Kidney epithelial cell (primary cell): ENCODE measurements around the gene ABHD14A. TPM values are rescaled to one million over a fixed set of nuclear protein-coding genes. Genes with fewer than 3 reads are reported as not detected.

Experiments
- DNase-seq: peaks from one replicate; pipeline ENCODE4 v3.0.0-alpha.2; 2010; ENCODE audit warnings: low read depth
- H3K27me3 ChIP-seq: 2 replicates; pipeline ENCODE4 v1.6.0; 2011; ENCODE audit warnings: low read length; ENCODE audit not compliant: control insufficient read depth, insufficient read depth
- H3K36me3 ChIP-seq: 2 replicates; pipeline ENCODE4 v1.5.1; 2011; ENCODE audit warnings: low read length; ENCODE audit not compliant: control insufficient read depth, insufficient read depth
- H3K4me3 ChIP-seq: 2 replicates; pipeline ENCODE4 v1.5.1; 2011; ENCODE audit warnings: low read depth, mild to moderate bottlenecking, control low read depth, low read length
- total RNA-seq: library from RNA; depleted of rRNA; stranded (reverse); fragments of >200 nt; gene quantifications from 2 replicates; pipeline ENCODE4 v1.2.3, GENCODE V29; 2015
- TF ChIP-seq, protein P1 (sequence below): IDR thresholded peaks from 2 replicates; pipeline ENCODE4 v1.5.1; 2011; ENCODE audit warnings: mild to moderate bottlenecking, moderate library complexity, low read length, control low read depth, inconsistent platforms; ENCODE audit not compliant: insufficient read depth, poor library complexity, severe bottlenecking

ABHD14A gene
- total RNA-seq, 1 donor from 2014 or later: 15.3 TPM

- Histone ChIP-seq H3K27me3 (no peaks in the 10 kb centered on the region), H3K4me3 (no peak overlapping the region), H3K36me3 (no peaks in the 10 kb centered on the region)
- TF ChIP-seq, protein P1, sequence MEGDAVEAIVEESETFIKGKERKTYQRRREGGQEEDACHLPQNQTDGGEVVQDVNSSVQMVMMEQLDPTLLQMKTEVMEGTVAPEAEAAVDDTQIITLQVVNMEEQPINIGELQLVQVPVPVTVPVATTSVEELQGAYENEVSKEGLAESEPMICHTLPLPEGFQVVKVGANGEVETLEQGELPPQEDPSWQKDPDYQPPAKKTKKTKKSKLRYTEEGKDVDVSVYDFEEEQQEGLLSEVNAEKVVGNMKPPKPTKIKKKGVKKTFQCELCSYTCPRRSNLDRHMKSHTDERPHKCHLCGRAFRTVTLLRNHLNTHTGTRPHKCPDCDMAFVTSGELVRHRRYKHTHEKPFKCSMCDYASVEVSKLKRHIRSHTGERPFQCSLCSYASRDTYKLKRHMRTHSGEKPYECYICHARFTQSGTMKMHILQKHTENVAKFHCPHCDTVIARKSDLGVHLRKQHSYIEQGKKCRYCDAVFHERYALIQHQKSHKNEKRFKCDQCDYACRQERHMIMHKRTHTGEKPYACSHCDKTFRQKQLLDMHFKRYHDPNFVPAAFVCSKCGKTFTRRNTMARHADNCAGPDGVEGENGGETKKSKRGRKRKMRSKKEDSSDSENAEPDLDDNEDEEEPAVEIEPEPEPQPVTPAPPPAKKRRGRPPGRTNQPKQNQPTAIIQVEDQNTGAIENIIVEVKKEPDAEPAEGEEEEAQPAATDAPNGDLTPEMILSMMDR: no peak
- DNase-seq: no peak
Observed at GRCh38 chr3:52019352-52020080, 44.7 kb downstream of the ABHD14A start.

DNA sequence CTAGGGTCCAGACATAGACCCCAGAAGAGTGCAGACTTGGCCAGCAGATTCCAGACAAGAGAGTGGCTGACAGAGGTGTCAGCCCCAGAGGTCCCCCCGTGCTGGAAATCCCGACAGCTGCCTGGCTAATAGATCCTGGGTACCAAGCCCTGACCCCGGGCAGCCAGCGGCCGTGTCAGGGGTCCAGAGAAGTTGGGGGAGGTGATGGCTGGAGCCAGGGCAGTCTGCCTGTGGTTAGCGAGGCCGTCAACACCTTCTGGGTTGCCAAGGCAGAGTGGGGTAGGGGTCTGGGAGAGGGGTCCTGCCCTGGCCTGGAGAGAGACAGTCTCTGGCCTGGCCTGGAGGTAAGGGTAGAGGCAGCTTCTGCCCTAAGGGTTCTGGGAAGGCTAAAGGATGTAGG, 45.9 kb downstream of the ABHD14A start:
- TF ChIP-seq, protein P1: no peak
- Histone ChIP-seq H3K36me3 (no peaks in the 10 kb centered on the region), H3K27me3 (no peaks in the 10 kb centered on the region), H3K4me3 (no peak overlapping the region)
- DNase-seq: no peak

DNA sequence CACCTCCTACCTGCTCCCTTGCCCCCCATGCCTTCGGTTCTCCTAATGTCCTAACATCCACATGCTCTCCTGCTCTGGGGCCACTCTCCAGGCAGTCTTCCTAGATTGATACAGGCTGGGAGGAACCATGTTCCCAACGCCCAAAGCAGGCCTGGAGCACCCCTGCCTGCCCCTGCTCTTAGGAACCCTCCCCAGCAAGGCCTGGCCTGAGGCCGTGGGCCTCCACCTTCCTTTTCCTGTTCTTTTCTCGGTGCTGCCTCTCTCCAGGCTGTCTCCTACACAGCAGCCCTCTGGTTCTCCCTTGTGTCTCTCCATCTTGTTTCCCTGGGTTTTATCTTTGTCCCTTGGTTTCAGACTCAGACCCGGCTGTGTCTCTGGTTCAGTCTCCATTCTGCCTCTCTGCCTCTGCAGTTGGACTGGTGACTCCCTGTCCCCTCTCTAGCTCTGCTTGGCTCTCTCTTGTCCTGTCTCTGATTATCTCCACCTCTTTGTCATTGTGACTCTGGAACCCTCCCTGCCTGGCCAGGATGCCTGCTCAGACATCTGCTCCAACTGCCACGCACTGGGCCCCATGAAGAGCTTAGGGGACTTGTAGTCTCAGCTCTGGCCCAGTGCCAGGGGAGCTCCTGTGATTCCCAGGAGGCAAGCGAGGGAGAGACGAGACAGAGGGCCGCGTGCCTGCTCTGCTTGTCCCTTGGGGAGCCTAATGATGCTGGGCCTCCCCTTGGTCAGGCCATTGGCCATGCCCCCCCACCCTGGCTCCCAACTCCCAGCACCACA, 46.8 kb downstream of the ABHD14A start:
- no peaks in the 10 kb centered on the region for H3K27me3 ChIP-seq
- no peak overlapping the region for H3K4me3 ChIP-seq
- no peaks in the 10 kb centered on the region for H3K36me3 ChIP-seq
- DNase-seq: no peak
- TF ChIP-seq, protein P1: no peak

DNA sequence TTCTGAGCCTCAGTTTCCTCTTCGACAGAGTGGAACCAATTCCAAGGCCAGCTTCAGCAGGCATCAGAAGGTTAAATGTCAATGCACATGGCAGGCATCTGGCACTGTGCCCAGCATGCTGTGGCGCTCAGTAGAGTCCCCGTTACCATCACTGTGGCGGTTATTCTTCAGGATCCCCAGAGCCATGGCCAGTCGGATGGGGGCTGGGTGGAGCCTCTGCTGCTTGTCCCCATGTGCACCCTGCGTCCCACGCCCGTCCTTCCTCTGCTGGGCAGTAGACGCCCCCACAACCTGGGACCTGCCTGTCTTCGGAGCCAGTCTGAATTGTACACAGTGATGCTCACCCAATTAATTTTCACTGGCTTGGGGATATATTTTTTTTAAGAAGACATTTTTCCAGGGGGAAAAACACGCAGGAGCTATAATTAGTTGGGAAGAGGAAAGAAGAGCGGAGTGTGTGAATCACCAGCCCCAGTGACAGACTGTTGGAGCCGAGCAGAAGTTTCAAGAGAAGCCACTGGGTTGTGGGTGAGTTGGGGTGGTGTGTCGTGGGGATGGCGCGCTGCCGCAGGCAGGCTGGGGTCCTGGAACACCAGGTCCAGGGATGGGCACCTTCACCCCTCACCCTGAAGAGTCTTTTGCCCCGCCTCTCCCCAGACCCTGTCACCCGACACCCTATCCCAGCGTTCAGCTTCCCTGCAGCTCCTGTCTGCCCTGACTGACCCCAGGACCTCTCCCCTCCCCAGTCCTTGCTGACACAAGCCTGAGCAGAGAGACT, 47.6 kb downstream of the ABHD14A start:
- Histone ChIP-seq H3K4me3 (no peak overlapping the region), H3K36me3 (no peaks in the 10 kb centered on the region), H3K27me3 (no peaks in the 10 kb centered on the region)
- DNase-seq: no peak
- TF ChIP-seq, protein P1: no peak

GRCh38 chr3:52023101-52023770, 48.4 kb downstream of the ABHD14A start:
- H3K27me3 ChIP-seq: no peaks in the 10 kb centered on the region
- no peak for DNase-seq
- TF ChIP-seq, protein P1: no peak
- no peaks in the 10 kb centered on the region for H3K36me3 ChIP-seq
- H3K4me3 ChIP-seq: no peak overlapping the region
